GM19463 (cell line): ENCODE results near the gene EFCAB6.

Experiments
- ATAC-seq: cut with Tn5 transposase; IDR thresholded peaks from one replicate; pipeline ENCODE4 v1.9.1; 2021; ENCODE audit warnings: mild to moderate bottlenecking, moderate library complexity; ENCODE audit not compliant: unreplicated experiment

EFCAB6 gene

GRCh38 chr22:43848366-43849171 lies 36.5 kb upstream of the EFCAB6 start:
- ATAC-seq = no peak

- ATAC-seq = no peak
Observed at GRCh38 chr22:43847376-43848289, 35.5 kb upstream of the EFCAB6 start.

GRCh38 chr22:43846966-43847365 lies 34.9 kb upstream of the EFCAB6 start:
- no peak for ATAC-seq

- no peak for ATAC-seq
Observed at GRCh38 chr22:43845981-43846380, 33.9 kb upstream of the EFCAB6 start.

GRCh38 chr22:43844560-43845545 lies 32.7 kb upstream of the EFCAB6 start:
- ATAC-seq = no peak

- no peak for ATAC-seq
Observed at GRCh38 chr22:43843783-43844530, 31.9 kb upstream of the EFCAB6 start.

GRCh38 chr22:43841742-43842141 lies 29.6 kb upstream of the EFCAB6 start:
- ATAC-seq = no peak

- ATAC-seq = no peak
Observed at GRCh38 chr22:43840851-43841250, 28.7 kb upstream of the EFCAB6 start.

GRCh38 chr22:43840431-43840830 lies 28.3 kb upstream of the EFCAB6 start:
- ATAC-seq = no peak

- ATAC-seq = no peak
Observed at GRCh38 chr22:43839781-43840180, 27.7 kb upstream of the EFCAB6 start.

GRCh38 chr22:43838571-43839307 lies 26.6 kb upstream of the EFCAB6 start:
- no peak for ATAC-seq

GRCh38 chr22:43838161-43838560 lies 26.1 kb upstream of the EFCAB6 start:
- no peak for ATAC-seq

- ATAC-seq = no peak
Observed at GRCh38 chr22:43837666-43838065, 25.6 kb upstream of the EFCAB6 start.

- ATAC-seq = no peak
Observed at GRCh38 chr22:43835736-43836135, 23.6 kb upstream of the EFCAB6 start.

- ATAC-seq = no peak
Observed at GRCh38 chr22:43835166-43835565, 23.1 kb upstream of the EFCAB6 start.

GRCh38 chr22:43833286-43834240 lies 21.5 kb upstream of the EFCAB6 start:
- ATAC-seq = no peak

- no peak for ATAC-seq
Observed at GRCh38 chr22:43832393-43833265, 20.5 kb upstream of the EFCAB6 start.
